Measurements from ENCODE around the gene KPTN.

The KPTN gene

GRCh38 chr19:47447470-47448359 lies 36.3 kb downstream of the KPTN start:
- TF ChIP-seq CTCF (IDR thresholded peaks at IDR 0.05) (no peak), ZFX (IDR thresholded peaks at IDR 0.05; ENCODE audit: borderline replicate concordance) (no peak)
- H3K27ac ChIP-seq = peak overlapping the region; percentile 73

GRCh38 chr19:47446534-47447469 lies 37.2 kb downstream of the KPTN start:
- TF ChIP-seq CTCF (IDR thresholded peaks at IDR 0.05) (no peak), ZFX (IDR thresholded peaks at IDR 0.05; ENCODE audit: borderline replicate concordance) (no peak)
- H3K27ac ChIP-seq = peak overlapping the region; percentile 73

DNA sequence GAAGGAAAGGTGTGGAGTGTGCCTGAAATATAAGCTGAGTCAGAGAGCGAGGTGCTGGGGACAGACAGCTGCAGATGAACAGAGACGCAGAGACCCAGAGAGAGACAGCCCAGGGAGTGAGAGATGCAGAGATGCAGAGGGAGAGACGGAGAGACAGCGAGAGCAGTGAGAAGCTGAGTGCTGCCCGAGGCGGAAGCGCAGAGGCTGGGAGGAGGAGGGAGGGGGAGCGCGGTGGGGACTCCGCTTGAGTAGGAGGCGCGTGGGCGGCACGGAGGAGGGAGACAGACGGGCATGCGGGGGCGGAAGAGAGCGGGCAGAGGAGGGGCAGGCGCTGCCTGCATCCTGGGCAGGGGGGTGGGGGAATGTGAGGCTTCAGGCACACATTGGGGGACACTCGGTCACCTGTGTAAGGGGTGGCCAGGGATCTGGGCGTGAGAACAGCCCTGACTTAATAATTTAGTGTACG lies 38.0 kb downstream of the KPTN start:
- H3K27ac ChIP-seq = peak overlapping the region; percentile 73

DNA sequence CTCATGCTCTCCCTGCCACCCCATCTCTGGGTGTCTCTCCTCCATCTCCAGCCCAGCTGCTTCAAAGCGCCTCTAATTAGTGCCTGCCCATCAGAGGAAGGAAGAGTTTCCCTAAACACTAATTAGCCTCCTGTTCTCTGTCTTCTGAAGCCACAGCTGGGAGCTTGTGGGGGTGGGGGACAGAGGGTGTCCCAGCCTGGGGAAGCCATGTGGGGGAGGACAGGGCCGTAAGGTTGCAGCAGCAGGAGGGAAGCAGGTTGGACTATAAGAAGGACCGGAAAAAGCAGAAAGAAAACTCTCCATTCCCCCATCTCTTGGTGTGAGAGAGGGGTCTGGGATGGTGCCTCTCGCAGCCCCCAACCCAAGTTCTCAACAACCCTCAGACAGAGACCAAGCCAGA lies 38.5 kb downstream of the KPTN start:
- TF ChIP-seq ZFX (IDR thresholded peaks at IDR 0.05; ENCODE audit: borderline replicate concordance) (no peak), CTCF (IDR thresholded peaks at IDR 0.05) (no peak)
- peak overlapping the region; percentile 73 for H3K27ac ChIP-seq

More for the DNA sequence above, 38.0 kb downstream of the KPTN start:
- TF ChIP-seq ZFX (IDR thresholded peaks at IDR 0.05; ENCODE audit: borderline replicate concordance) (no peak), CTCF (IDR thresholded peaks at IDR 0.05) (no peak)

GRCh38 chr19:47444388-47444821 lies 39.6 kb downstream of the KPTN start:
- TF ChIP-seq CTCF (IDR thresholded peaks at IDR 0.05) = no peak
- TF ChIP-seq ZFX (IDR thresholded peaks at IDR 0.05; ENCODE audit: borderline replicate concordance) = no peak
- H3K27ac ChIP-seq = no peak overlapping the region

DNA sequence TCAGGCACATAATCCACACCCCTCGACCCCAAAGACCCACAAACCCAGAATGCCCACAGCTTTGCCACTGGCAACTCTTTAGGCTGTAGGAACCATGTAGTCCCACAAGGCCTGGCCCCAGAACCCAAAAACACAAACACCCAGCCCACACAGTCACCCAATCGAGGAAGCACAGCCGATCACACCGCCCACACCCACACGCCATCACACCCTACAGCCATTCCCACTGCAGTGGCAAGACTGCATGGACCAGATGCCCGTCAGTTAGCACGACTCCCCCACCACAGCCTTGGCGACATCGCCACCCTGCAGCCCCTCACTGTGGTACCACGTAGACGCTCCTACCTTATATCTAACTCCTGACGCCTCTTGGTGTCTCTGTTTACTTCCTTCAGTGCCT lies 40.7 kb downstream of the KPTN start:
- no peak for TF ChIP-seq ZFX (IDR thresholded peaks at IDR 0.05; ENCODE audit: borderline replicate concordance)
- no peak for TF ChIP-seq CTCF (IDR thresholded peaks at IDR 0.05)
- no peak overlapping the region for H3K27ac ChIP-seq
